Measurements from ENCODE around the gene REXO1. TPM values are rescaled to one million over a fixed set of nuclear protein-coding genes. Genes with fewer than 3 reads are reported as not detected.
A peak's percentile ranks its signal among the peaks of the same experiment; 100 is the strongest.

REXO1 gene
- total and polyA plus RNA-seq, 2 of the 8 experiments (the other 6 are each of a cell fraction or from before 2014, with no cell fraction given): 42.4 to 44.3 TPM

DNA sequence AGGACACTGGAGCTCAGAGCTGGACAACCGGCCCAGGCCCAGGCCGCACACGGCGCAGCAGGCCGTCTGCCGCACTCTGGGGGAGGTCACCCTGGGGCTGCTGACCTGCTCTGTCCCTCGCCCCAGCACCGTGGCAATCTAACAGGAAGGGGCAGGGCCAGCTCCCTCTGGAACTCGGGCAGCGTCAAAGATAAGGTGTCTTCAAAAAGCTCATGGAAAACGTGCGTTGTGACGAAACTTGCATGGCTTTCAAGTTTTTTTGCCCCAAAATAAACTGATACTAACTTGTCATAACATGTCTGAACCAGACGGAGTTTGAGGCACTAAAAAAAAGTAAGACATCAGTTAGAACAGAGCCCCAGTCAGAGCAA is 24.0 kb downstream of the REXO1 start:
- TF ChIP-seq KDM1A (IDR thresholded peaks at IDR 0.05; ENCODE audit: borderline replicate concordance, low read length) (no peak), RXRA (IDR thresholded peaks at IDR 0.05; ENCODE audit: insufficient read depth, low read depth, low read length) (no peak)
- Histone ChIP-seq H2BK20ac (ENCODE audit: low read length) (no peak overlapping the region), H2BK15ac (ENCODE audit: low read length) (no peak overlapping the region), H3K23ac (ENCODE audit: insufficient read length) (no peak overlapping the region), H3K9ac (replicated peaks in 1 of 4; ENCODE audit: extremely low read depth in 1 of 4, low read depth in 3 of 4, low read length in 3 of 4) (no peak overlapping the region), H4K8ac (ENCODE audit: extremely low read depth, insufficient read depth, low read length) (no peak overlapping the region), H4K5ac (ENCODE audit: insufficient read length, low read depth, low read length) (no peak overlapping the region), H2AK5ac (ENCODE audit: low read depth, low read length) (no peak overlapping the region), H3K79me2 (ENCODE audit: control insufficient read depth in 1 of 2, insufficient read depth in 2 of 2, low read length in 2 of 2) (no peaks in the 10 kb centered on the region), H2AFZ (ENCODE audit: low read length) (no peak overlapping the region), H3K18ac (ENCODE audit: extremely low read depth, low read length) (no peak overlapping the region), H3K4me1 (replicated peaks in 1 of 4; ENCODE audit: control insufficient read depth in 3 of 4, insufficient read depth in 4 of 4, low read length in 3 of 4) (peaks cover 0 to 14% (median 8%) of the 10 kb centered on the region in 4 experiments; a peak in 6 of 7 replicates), H3K56ac (replicated peaks; ENCODE audit: insufficient read length, low read depth, low read length) (no peak overlapping the region), H3K27ac (ENCODE audit: low read depth, low read length) (no peak overlapping the region), H3K9me3 (ENCODE audit: insufficient read depth in 2 of 2, low read depth in 1 of 2, low read length in 1 of 2) (no peaks in the 10 kb centered on the region), H3K14ac (ENCODE audit: insufficient read length) (no peak overlapping the region), H3K36me3 (ENCODE audit: control insufficient read depth in 2 of 4, insufficient read depth in 4 of 4, low read length in 3 of 4) (peaks cover 3 to 31% (median 6%) of the 10 kb centered on the region in 4 experiments; a peak in 5 of 8 replicates), H2BK5ac (ENCODE audit: low read depth, low read length) (0 out of 2 replicates have a peak overlapping the region, but pooled peaks have one; percentile 16), H3K79me1 (ENCODE audit: low read depth, low read length) (no peaks in the 10 kb centered on the region), H3K4me2 (ENCODE audit: insufficient read depth in 1 of 2, low read depth in 2 of 2, low read length in 2 of 2) (no peak overlapping the region), H4K91ac (replicated peaks; ENCODE audit: insufficient read length, low read length) (no peak overlapping the region), H3K4me3 (ENCODE audit: extremely low read depth in 1 of 4, insufficient read depth in 2 of 4, low read depth in 3 of 4, low read length in 4 of 4) (no peak overlapping the region), H3K27me3 (replicated peaks in 1 of 4; ENCODE audit: control insufficient read depth in 3 of 4, extremely low read depth in 1 of 4, insufficient read depth in 3 of 4, low read length in 3 of 4) (no peaks in the 10 kb centered on the region), H4K20me1 (replicated peaks in 1 of 2; ENCODE audit: control insufficient read depth in 1 of 2, insufficient read depth in 2 of 2, low read length in 2 of 2) (peaks cover 0 to 10% of the 10 kb centered on the region in 2 experiments), H2BK120ac (replicated peaks; ENCODE audit: low read depth, low read length) (no peak overlapping the region), H3K23me2 (ENCODE audit: low read depth, low read length) (peaks cover 2% of the 10 kb centered on the region; the same call in 1 of the 2 replicates), H3K4ac (replicated peaks; ENCODE audit: insufficient read length, low read depth, low read length) (no peak overlapping the region), H2BK12ac (ENCODE audit: low read depth, low read length) (no peak overlapping the region)
- ChIA-PET POLR2A (ENCODE audit: partially characterized antibody) (interaction anchor here (0.9 kb wide), 1 partner anchor 14 kb away, joined by 3 read pairs; no protein-coding TSS in a partner anchor), CTCF (ENCODE audit: partially characterized antibody) (interaction anchor here (1.7 to 16.5 kb wide), 4 partner anchors 10 to 56 kb away, joined by 3 to 228 read pairs (median 66); no protein-coding TSS in a partner anchor)
- DNase-seq (ENCODE audit: low read depth in 1 of 2, low spot score in 2 of 2) (no peak), FAIRE-seq (no peak)
- WGBS, 2 experiments (ENCODE audit: extremely low coverage in 1 of 2, insufficient coverage in 1 of 2, insufficient read length in 1 of 2, insufficient replicate concordance in 2 of 2, low coverage in 1 of 2, low lambda C conversion rate in 2 of 2, missing lambda C conversion rate in 1 of 2): 89% methylated on average over 14 of the region's 14 CpGs; no CpG with 5 or more reads in 1 of the 2 experiments

Measured in H1 (cell line).